Gastroesophageal sphincter (tissue), 3 donors: Measurements from ENCODE around the gene IFNA7.

ENCODE experiments used
- EP300 ChIP-seq: sonication (generic); formaldehyde crosslinking; IDR thresholded peaks from one replicate; pipeline ENCODE4 v1.6.1; 2017; ENCODE audit warnings: antibody characterized with exemption, mild to moderate bottlenecking
- POLR2A ChIP-seq, 2 donors: fragments of 450-650 bp; IDR thresholded peaks; one replicate each; pipeline ENCODE4 v1.6.1; 2017; ENCODE audit warnings: antibody characterized with exemption in 2 of 2, mild to moderate bottlenecking in 2 of 2, moderate library complexity in 1 of 2
- POLR2AphosphoS5 ChIP-seq: sonication (generic); formaldehyde crosslinking; IDR thresholded peaks from one replicate; pipeline ENCODE4 v1.6.1; 2017; ENCODE audit warnings: antibody characterized with exemption
- TF ChIP-seq, protein P1 (sequence below), 4 experiments: fragments of 200-600 bp in 2 of 4; fragments of 450-650 bp in 2 of 4; sonication (generic) in 1 of 4; IDR thresholded peaks; one replicate each; pipeline ENCODE4 v1.5.1; 2017 to 2019; ENCODE audit warnings: antibody characterized with exemption in 4 of 4, mild to moderate bottlenecking in 2 of 4, moderate library complexity in 2 of 4

DNA sequence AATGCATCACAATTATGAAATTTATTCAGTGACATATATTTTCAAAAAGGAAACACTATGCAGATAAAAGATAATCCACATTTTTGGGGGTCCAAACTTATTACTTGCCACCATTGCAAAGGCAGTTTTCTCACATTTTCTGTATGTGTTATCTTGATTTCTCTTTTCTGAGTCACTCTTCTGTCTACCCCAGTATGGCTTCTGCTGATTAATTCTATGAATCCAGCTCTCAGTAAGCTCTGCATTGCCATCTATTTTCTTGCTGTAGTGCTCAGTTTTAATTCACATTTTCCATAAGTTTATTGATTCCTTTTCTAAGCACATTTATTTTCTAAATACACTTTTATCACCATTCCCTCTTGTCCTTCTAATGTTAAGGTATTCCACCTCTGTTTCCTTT lies 3.2 kb upstream of the IFNA7 start:
- TF ChIP-seq, protein P1, sequence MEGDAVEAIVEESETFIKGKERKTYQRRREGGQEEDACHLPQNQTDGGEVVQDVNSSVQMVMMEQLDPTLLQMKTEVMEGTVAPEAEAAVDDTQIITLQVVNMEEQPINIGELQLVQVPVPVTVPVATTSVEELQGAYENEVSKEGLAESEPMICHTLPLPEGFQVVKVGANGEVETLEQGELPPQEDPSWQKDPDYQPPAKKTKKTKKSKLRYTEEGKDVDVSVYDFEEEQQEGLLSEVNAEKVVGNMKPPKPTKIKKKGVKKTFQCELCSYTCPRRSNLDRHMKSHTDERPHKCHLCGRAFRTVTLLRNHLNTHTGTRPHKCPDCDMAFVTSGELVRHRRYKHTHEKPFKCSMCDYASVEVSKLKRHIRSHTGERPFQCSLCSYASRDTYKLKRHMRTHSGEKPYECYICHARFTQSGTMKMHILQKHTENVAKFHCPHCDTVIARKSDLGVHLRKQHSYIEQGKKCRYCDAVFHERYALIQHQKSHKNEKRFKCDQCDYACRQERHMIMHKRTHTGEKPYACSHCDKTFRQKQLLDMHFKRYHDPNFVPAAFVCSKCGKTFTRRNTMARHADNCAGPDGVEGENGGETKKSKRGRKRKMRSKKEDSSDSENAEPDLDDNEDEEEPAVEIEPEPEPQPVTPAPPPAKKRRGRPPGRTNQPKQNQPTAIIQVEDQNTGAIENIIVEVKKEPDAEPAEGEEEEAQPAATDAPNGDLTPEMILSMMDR (IDR thresholded peaks at IDR 0.05): no peak
- TF ChIP-seq POLR2AphosphoS5 (no peak), POLR2A (IDR thresholded peaks at IDR 0.05) (no peak), EP300 (no peak)
